H1 (cell line): Measurements from ENCODE around the gene PREX1. TPM values are rescaled to one million over a fixed set of nuclear protein-coding genes. Genes with fewer than 3 reads are reported as not detected.

Source experiments
- CTCF ChIA-PET: fragments of 300-600 bp; sonication (Branson Sonifier 250); formaldehyde crosslinking; loops from one replicate; lab custom pipeline; 2021; ENCODE audit not compliant: partially characterized antibody; lab: Charles Lee
- POLR2A ChIA-PET: fragments of 300-600 bp; sonication (Branson Sonifier 250); formaldehyde crosslinking; loops from one replicate; lab custom pipeline; 2021; ENCODE audit warnings: inconsistent platforms; ENCODE audit not compliant: partially characterized antibody; lab: Charles Lee
- DNase-seq, 2 experiments: peaks; one replicate each; pipeline versions ENCODE4 v3.0.0 to v3.0.0-alpha.2; 2010 to 2022; ENCODE audit warnings: low spot score in 2 of 2, low read depth in 1 of 2, mixed read lengths in 1 of 2
- FAIRE-seq: peaks from 2 replicates; lab custom pipeline; 2011; peaks lifted over from hg19 to GRCh38; lab: Jason Lieb, UNC
- H2AFZ ChIP-seq: 2 replicates; pipeline ENCODE4 v1.8.1; 2012; ENCODE audit warnings: low read length, inconsistent platforms
- H2AK5ac ChIP-seq: 2 replicates; pipeline ENCODE4 v1.6.1; 2013; ENCODE audit warnings: low read depth, low read length
- H2BK120ac ChIP-seq: replicated peaks from 2 replicates; pipeline ENCODE3; 2013; ENCODE audit warnings: low read depth, low read length, inconsistent platforms
- H2BK12ac ChIP-seq: 2 replicates; pipeline ENCODE4 v1.6.1; 2013; ENCODE audit warnings: low read depth, low read length
- H2BK15ac ChIP-seq: 2 replicates; pipeline ENCODE4 v1.6.1; 2013; ENCODE audit warnings: low read length
- H2BK20ac ChIP-seq: 2 replicates; pipeline ENCODE4 v1.6.1; 2013; ENCODE audit warnings: low read length
- H2BK5ac ChIP-seq: 2 replicates; pipeline ENCODE4 v1.6.1; 2013; ENCODE audit warnings: low read depth, low read length
- H3K14ac ChIP-seq: 2 replicates; pipeline ENCODE4 v1.6.1; 2013; ENCODE audit warnings: inconsistent platforms; ENCODE audit not compliant: insufficient read length
- H3K18ac ChIP-seq: 2 replicates; pipeline ENCODE4 v1.6.1; 2013; ENCODE audit warnings: low read length; ENCODE audit errors: extremely low read depth
- H3K23ac ChIP-seq: 2 replicates; pipeline ENCODE4 v1.6.1; 2013; ENCODE audit warnings: inconsistent platforms; ENCODE audit not compliant: insufficient read length
- H3K23me2 ChIP-seq: 2 replicates; pipeline ENCODE4 v1.6.1; 2013; ENCODE audit warnings: low read depth, low read length
- H3K27ac ChIP-seq: 2 replicates; pipeline ENCODE4 v1.6.1; 2011; ENCODE audit warnings: low read depth, low read length, inconsistent platforms
- H3K27me3 ChIP-seq, 4 experiments: replicated peaks in 1 of 4; 1 replicate in 1 of 4; 2 replicates in 3 of 4; pipeline versions ENCODE4 v1.6.1 to v1.8.1; 2011 to 2013; ENCODE audit warnings: low read length in 3 of 4, mild to moderate bottlenecking in 3 of 4, inconsistent platforms in 2 of 4, mixed read lengths in 2 of 4, moderate library complexity in 1 of 4; ENCODE audit not compliant: control insufficient read depth in 3 of 4, insufficient read depth in 3 of 4; ENCODE audit errors: extremely low read depth in 1 of 4
- H3K36me3 ChIP-seq, 4 experiments: 2 replicates each; pipeline versions ENCODE4 v1.6.1 to v1.8.1; 2011 to 2013; ENCODE audit warnings: mild to moderate bottlenecking in 4 of 4, low read length in 3 of 4, moderate library complexity in 2 of 4, control low read depth in 1 of 4, inconsistent platforms in 1 of 4; ENCODE audit not compliant: insufficient read depth in 4 of 4, control insufficient read depth in 2 of 4
- H3K4ac ChIP-seq: replicated peaks from 2 replicates; pipeline ENCODE3; 2013; ENCODE audit warnings: low read length, low read depth, mixed read lengths, inconsistent platforms; ENCODE audit not compliant: insufficient read length
- H3K4me1 ChIP-seq, 4 experiments: replicated peaks in 1 of 4; 1 replicate in 1 of 4; 2 replicates in 3 of 4; pipeline versions ENCODE4 v1.6.1 to v1.8.1; 2011 to 2013; ENCODE audit warnings: low read length in 3 of 4, inconsistent platforms in 2 of 4, mixed read lengths in 1 of 4; ENCODE audit not compliant: insufficient read depth in 4 of 4, control insufficient read depth in 3 of 4
- H3K4me2 ChIP-seq, 2 experiments: 2 replicates each; pipeline versions ENCODE4 v1.6.1 to v1.8.1; 2011 to 2013; ENCODE audit warnings: low read depth in 2 of 2, low read length in 2 of 2, control low read depth in 1 of 2, inconsistent platforms in 1 of 2, mild to moderate bottlenecking in 1 of 2; ENCODE audit not compliant: insufficient read depth in 1 of 2
- H3K4me3 ChIP-seq, 4 experiments: fragments of 200-600, 300-600 bp in 1 of 4; sonication (generic), shearing (Covaris generic), sonication (Bioruptor Twin) in 1 of 4; 2 replicates each; pipeline versions ENCODE4 v1.5.1 to v1.8.1; 2011 to 2016; ENCODE audit warnings: low read length in 4 of 4, low read depth in 3 of 4, control low read depth in 2 of 4, inconsistent platforms in 2 of 4, mild to moderate bottlenecking in 2 of 4, mixed read lengths in 1 of 4, moderate library complexity in 1 of 4; ENCODE audit not compliant: insufficient read depth in 2 of 4; ENCODE audit errors: extremely low read depth in 1 of 4
- H3K56ac ChIP-seq: replicated peaks from 2 replicates; pipeline ENCODE3; 2013; ENCODE audit warnings: low read depth, mild to moderate bottlenecking, mixed read lengths, low read length, inconsistent platforms; ENCODE audit not compliant: insufficient read length
- H3K79me1 ChIP-seq: 2 replicates; pipeline ENCODE4 v1.6.1; 2013; ENCODE audit warnings: low read depth, low read length, control low read depth
- H3K79me2 ChIP-seq, 2 experiments: 2 replicates each; pipeline versions ENCODE4 v1.6.1 to v1.8.1; 2012 to 2013; ENCODE audit warnings: low read length in 2 of 2, mild to moderate bottlenecking in 2 of 2, inconsistent platforms in 1 of 2; ENCODE audit not compliant: insufficient read depth in 2 of 2, control insufficient read depth in 1 of 2
- H3K9ac ChIP-seq, 4 experiments: replicated peaks in 1 of 4; 1 replicate in 1 of 4; 2 replicates in 3 of 4; pipeline versions ENCODE4 v1.6.1 to v1.8.1; 2011 to 2013; ENCODE audit warnings: low read depth in 3 of 4, low read length in 3 of 4, control low read depth in 2 of 4, mild to moderate bottlenecking in 2 of 4, moderate library complexity in 2 of 4, inconsistent platforms in 1 of 4; ENCODE audit errors: extremely low read depth in 1 of 4
- H3K9me3 ChIP-seq, 2 experiments: 2 replicates each; pipeline versions ENCODE4 v1.6.1 to v1.8.1; 2012 to 2013; ENCODE audit warnings: mild to moderate bottlenecking in 2 of 2, moderate library complexity in 2 of 2, control low read depth in 1 of 2, inconsistent platforms in 1 of 2, low read depth in 1 of 2, low read length in 1 of 2, mixed read lengths in 1 of 2; ENCODE audit not compliant: insufficient read depth in 2 of 2
- H4K20me1 ChIP-seq, 2 experiments: replicated peaks in 1 of 2; 2 replicates each; pipeline versions ENCODE3 to v1.8.1; 2011 to 2013; ENCODE audit warnings: inconsistent platforms in 2 of 2, low read length in 2 of 2, mild to moderate bottlenecking in 1 of 2; ENCODE audit not compliant: insufficient read depth in 2 of 2, control insufficient read depth in 1 of 2
- H4K5ac ChIP-seq: 2 replicates; pipeline ENCODE4 v1.6.1; 2013; ENCODE audit warnings: low read length, low read depth, mixed read lengths, inconsistent platforms; ENCODE audit not compliant: insufficient read length
- H4K8ac ChIP-seq: 2 replicates; pipeline ENCODE4 v1.8.0; 2013; ENCODE audit warnings: mild to moderate bottlenecking, moderate library complexity, low read length, inconsistent platforms; ENCODE audit not compliant: insufficient read depth; ENCODE audit errors: extremely low read depth
- H4K91ac ChIP-seq: replicated peaks from 2 replicates; pipeline ENCODE3; 2013; ENCODE audit warnings: low read length, mixed read lengths, inconsistent platforms; ENCODE audit not compliant: insufficient read length
- FOSL1 ChIP-seq: IDR thresholded peaks from 2 replicates; pipeline ENCODE4 v1.6.1; 2011; ENCODE audit warnings: mild to moderate bottlenecking, low read depth, low read length, moderate library complexity; ENCODE audit not compliant: insufficient read depth
- KDM5A ChIP-seq: fragments of 200-600 bp; IDR thresholded peaks from 2 replicates; pipeline ENCODE4 v1.7.1; 2012; ENCODE audit warnings: mild to moderate bottlenecking, low read length, inconsistent platforms, mixed read lengths
- POLR2A ChIP-seq, 2 experiments: IDR thresholded peaks; 1 replicate in 1 of 2; 2 replicates in 1 of 2; pipeline ENCODE4 v1.6.1; 2011; ENCODE audit warnings: low read depth in 2 of 2, low read length in 2 of 2, mild to moderate bottlenecking in 2 of 2; ENCODE audit errors: control extremely low read depth in 1 of 2
- RFX5 ChIP-seq: IDR thresholded peaks from 2 replicates; pipeline ENCODE4 v1.6.1; 2011; ENCODE audit warnings: low read depth, low read length, improper control_type of control experiment, borderline replicate concordance
- RNF2 ChIP-seq: fragments of 200-900, 300-1000 bp; sonication (generic); IDR thresholded peaks from 2 replicates; pipeline ENCODE4 v1.7.1; 2016; ENCODE audit warnings: borderline replicate concordance, low read depth, mild to moderate bottlenecking, antibody characterized with exemption, low read length; ENCODE audit not compliant: poor library complexity, severe bottlenecking; ENCODE audit errors: missing control alignments
- RXRA ChIP-seq: IDR thresholded peaks from 2 replicates; pipeline ENCODE4 v1.6.1; 2011; ENCODE audit warnings: low read depth, mild to moderate bottlenecking, low read length, moderate library complexity; ENCODE audit not compliant: insufficient read depth
- SUZ12 ChIP-seq: fragments of 200-600 bp; sonication (generic); IDR thresholded peaks from 2 replicates; pipeline ENCODE4 v1.6.1; 2012; ENCODE audit warnings: mild to moderate bottlenecking, inconsistent platforms, low read length, moderate library complexity, mixed read lengths
- TEAD4 ChIP-seq: IDR thresholded peaks from 2 replicates; pipeline ENCODE4 v1.6.1; 2012; ENCODE audit warnings: low read depth, low read length, inconsistent platforms, mixed read lengths
- ZNF274 ChIP-seq: IDR thresholded peaks from 2 replicates; pipeline ENCODE4 v1.7.0; 2012; ENCODE audit warnings: low read length, borderline replicate concordance; ENCODE audit errors: extremely low read depth
- WGBS, 2 experiments: shearing (Covaris generic) in 1 of 2; methylation state at CpG; one replicate each; pipeline versions ENCODE4 v1.1.6 to v1.1.7; 2013 to 2015; ENCODE audit warnings: low lambda C conversion rate in 2 of 2, mixed read lengths in 2 of 2, inconsistent platforms in 1 of 2, low coverage in 1 of 2, missing lambda C conversion rate in 1 of 2; ENCODE audit not compliant: insufficient replicate concordance in 2 of 2, insufficient coverage in 1 of 2, insufficient read length in 1 of 2; ENCODE audit errors: extremely low coverage in 1 of 2, missing lambda C conversion rate in 1 of 2; 5-methylcytosine and 5-hydroxymethylcytosine counted together
- polyA plus RNA-seq, 7 experiments: library from polyadenylated mRNA; depleted of rRNA in 3 of 7; stranded (reverse) in 5 of 7; unstranded in 2 of 7; fragments of >200 nt in 5 of 7; fragments of 200-250 nt in 2 of 7; gene quantifications; 1 replicate in 5 of 7; 2 replicates in 1 of 7; 4 replicates in 1 of 7; pipeline versions ENCODE4 v1.2.1 to v1.2.3, GENCODE V29; 2011 to 2013; ENCODE audit warnings: missing spikeins in 2 of 7, mixed read lengths in 2 of 7
- total RNA-seq: library from RNA; stranded (reverse); fragmentation: NEBNext Ultra II Directional; extraction: Animal tissue kit (Norgen Biotek cat#: 25700); gene quantifications from 2 replicates; pipeline ENCODE4 v1.2.1, GENCODE V29; 2021
- TF ChIP-seq, protein P1 (sequence below), 3 experiments: IDR thresholded peaks; 1 replicate in 2 of 3; 2 replicates in 1 of 3; pipeline versions ENCODE4 v1.5.1 to v1.6.1; 2011; ENCODE audit warnings: low read length in 3 of 3, mild to moderate bottlenecking in 3 of 3, inconsistent platforms in 2 of 3, low read depth in 1 of 3, moderate library complexity in 1 of 3; ENCODE audit not compliant: insufficient read depth in 1 of 3; ENCODE audit errors: control extremely low read depth in 1 of 3

The PREX1 gene
- total and polyA plus RNA-seq, 2 of the 8 experiments (the other 6 are each of a cell fraction or from before 2014, with no cell fraction given): 10.7 to 12.8 TPM

DNA sequence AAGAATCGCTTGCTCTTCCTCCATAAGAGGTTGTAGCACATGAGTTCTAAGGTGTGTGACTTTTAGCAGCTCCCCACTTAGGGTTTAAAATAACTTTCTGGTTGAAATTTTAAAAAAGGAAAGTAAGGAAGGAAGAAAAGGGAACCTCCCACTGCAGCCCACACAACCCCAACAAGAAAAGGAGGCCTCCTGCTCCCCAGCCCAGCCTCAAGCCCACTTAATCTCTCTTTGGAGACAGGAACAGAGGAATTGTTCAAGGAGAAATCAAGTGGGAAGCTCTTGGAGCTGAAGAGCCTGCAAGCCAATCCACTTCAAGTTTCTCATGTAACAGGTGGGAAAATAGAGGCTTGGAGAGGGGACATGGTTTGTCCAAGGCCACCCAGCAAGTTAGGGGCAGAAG is 39.1 kb upstream of the PREX1 start:
- ChIA-PET CTCF (interaction anchor here (0.9 to 1.9 kb wide), 3 partner anchors 8 to 210 kb away, joined by 4 to 8 read pairs (median 4); no protein-coding TSS in a partner anchor), POLR2A (interaction anchor here (0.6 to 1.1 kb wide), 2 partner anchors 20 to 33 kb away, joined by 3 to 4 read pairs; no protein-coding TSS in a partner anchor)
- Histone ChIP-seq H4K91ac (no peak overlapping the region), H3K56ac (no peak overlapping the region), H3K79me1 (no peaks in the 10 kb centered on the region), H3K4me3 (no peak overlapping the region), H3K36me3 (no peaks in the 10 kb centered on the region), H2BK5ac (no peak overlapping the region), H4K8ac (no peak overlapping the region), H3K9me3 (no peaks in the 10 kb centered on the region), H3K4me2 (no peak overlapping the region), H2BK120ac (no peak overlapping the region), H2BK20ac (no peak overlapping the region), H3K23me2 (no peaks in the 10 kb centered on the region), H3K27ac (no peak overlapping the region), H2AFZ (no peak overlapping the region), H4K5ac (no peak overlapping the region), H3K9ac (no peak overlapping the region), H3K79me2 (no peaks in the 10 kb centered on the region), H3K27me3 (no peaks in the 10 kb centered on the region), H2BK15ac (no peak overlapping the region), H3K18ac (no peak overlapping the region), H2AK5ac (no peak overlapping the region), H3K14ac (no peak overlapping the region), H4K20me1 (no peaks in the 10 kb centered on the region), H2BK12ac (no peak overlapping the region), H3K4ac (no peak overlapping the region), H3K4me1 (no peaks in the 10 kb centered on the region), H3K23ac (no peak overlapping the region)
- WGBS, 2 experiments: 100% methylated on average over 1 of the region's 1 CpG; no CpG with 5 or more reads in 1 of the 2 experiments
- no peak for DNase-seq
- no peak for FAIRE-seq
- TF ChIP-seq, protein P1, sequence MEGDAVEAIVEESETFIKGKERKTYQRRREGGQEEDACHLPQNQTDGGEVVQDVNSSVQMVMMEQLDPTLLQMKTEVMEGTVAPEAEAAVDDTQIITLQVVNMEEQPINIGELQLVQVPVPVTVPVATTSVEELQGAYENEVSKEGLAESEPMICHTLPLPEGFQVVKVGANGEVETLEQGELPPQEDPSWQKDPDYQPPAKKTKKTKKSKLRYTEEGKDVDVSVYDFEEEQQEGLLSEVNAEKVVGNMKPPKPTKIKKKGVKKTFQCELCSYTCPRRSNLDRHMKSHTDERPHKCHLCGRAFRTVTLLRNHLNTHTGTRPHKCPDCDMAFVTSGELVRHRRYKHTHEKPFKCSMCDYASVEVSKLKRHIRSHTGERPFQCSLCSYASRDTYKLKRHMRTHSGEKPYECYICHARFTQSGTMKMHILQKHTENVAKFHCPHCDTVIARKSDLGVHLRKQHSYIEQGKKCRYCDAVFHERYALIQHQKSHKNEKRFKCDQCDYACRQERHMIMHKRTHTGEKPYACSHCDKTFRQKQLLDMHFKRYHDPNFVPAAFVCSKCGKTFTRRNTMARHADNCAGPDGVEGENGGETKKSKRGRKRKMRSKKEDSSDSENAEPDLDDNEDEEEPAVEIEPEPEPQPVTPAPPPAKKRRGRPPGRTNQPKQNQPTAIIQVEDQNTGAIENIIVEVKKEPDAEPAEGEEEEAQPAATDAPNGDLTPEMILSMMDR (IDR thresholded peaks at IDR 0.05; ENCODE audit: control extremely low read depth in 1 of 3, insufficient read depth in 1 of 3, low read depth in 1 of 3, low read length in 3 of 3): no peak
- TF ChIP-seq FOSL1 (no peak), RFX5 (no peak), ZNF274 (no peak), RXRA (no peak), POLR2A (IDR thresholded peaks at IDR 0.05; ENCODE audit: control extremely low read depth in 1 of 2, low read depth in 2 of 2, low read length in 2 of 2) (no peak), KDM5A (no peak), SUZ12 (no peak), TEAD4 (no peak), RNF2 (no peak)
